K562 (cell line): ENCODE results near the gene CSH1. TPM values are rescaled to one million over a fixed set of nuclear protein-coding genes. Genes with fewer than 3 reads are reported as not detected.

Experiments used
- ARID4B ChIP-seq: sonication (generic); formaldehyde crosslinking; IDR thresholded peaks from 2 replicates; pipeline ENCODE4 v1.8.0; 2022; ENCODE audit warnings: mild to moderate bottlenecking, missing genetic modification reagents
- ELF1 ChIP-seq: fragments of 200-800 bp; sonication (Bioruptor generic); IDR thresholded peaks from 2 replicates; pipeline ENCODE4 v1.6.1; 2016; ENCODE audit warnings: missing genetic modification characterization, missing compliant biosample characterization
- ELF4 ChIP-seq: fragments of 450-650 bp; formaldehyde crosslinking; IDR thresholded peaks from 2 replicates; pipeline ENCODE4 v1.4.0; 2022; ENCODE audit warnings: missing genetic modification characterization
- ERF ChIP-seq: fragments of 450-650 bp; formaldehyde crosslinking; IDR thresholded peaks from 2 replicates; pipeline ENCODE4 v1.4.0; 2020; ENCODE audit warnings: mild to moderate bottlenecking, mixed read lengths
- ETS1 ChIP-seq: conservative IDR thresholded peaks from 2 replicates; pipeline ENCODE4 v1.6.1; 2011; ENCODE audit warnings: low read depth, mild to moderate bottlenecking, low read length; ENCODE audit not compliant: control insufficient read depth
- GABPA ChIP-seq: fragments of 200-800 bp; sonication (Bioruptor generic); conservative IDR thresholded peaks from 2 replicates; pipeline ENCODE4 v1.6.1; 2016; ENCODE audit warnings: low read depth, missing genetic modification characterization, missing compliant biosample characterization
- HDGF ChIP-seq: fragments of 450-650 bp; IDR thresholded peaks from 2 replicates; pipeline ENCODE4 v1.6.1; 2016
- HMBOX1 ChIP-seq: sonication (generic); IDR thresholded peaks from 2 replicates; pipeline ENCODE4 v1.6.1; 2016
- IRF1 ChIP-seq: sonication (generic); formaldehyde crosslinking; IDR thresholded peaks from 2 replicates; pipeline ENCODE4 v1.8.0; 2022; ENCODE audit warnings: missing genetic modification reagents, mild to moderate bottlenecking, borderline replicate concordance
- PHB ChIP-seq: fragments of 250-450 bp; sonication (Bioruptor Pico); IDR thresholded peaks from 2 replicates; pipeline ENCODE4 v1.5.0; 2021
- POLR3A ChIP-seq: IDR thresholded peaks from 2 replicates; pipeline ENCODE4 v1.6.1; 2011; ENCODE audit warnings: borderline replicate concordance, mild to moderate bottlenecking, moderate library complexity; ENCODE audit not compliant: insufficient read length, insufficient read depth; ENCODE audit errors: extremely low read depth
- SIX5 ChIP-seq, 2 experiments: IDR thresholded peaks; 2 replicates each; pipeline ENCODE4 v1.6.1; 2011; ENCODE audit warnings: low read length in 2 of 2, borderline replicate concordance in 1 of 2, low read depth in 1 of 2, mild to moderate bottlenecking in 1 of 2, moderate library complexity in 1 of 2; ENCODE audit not compliant: insufficient read depth in 1 of 2
- SMAD2 ChIP-seq: fragments of 150-350 bp; IDR thresholded peaks from 2 replicates; pipeline ENCODE4 v1.6.1; 2014; ENCODE audit warnings: low read depth, mild to moderate bottlenecking, low read length
- TARDBP ChIP-seq: fragments of 450-650 bp; IDR thresholded peaks from 2 replicates; pipeline ENCODE4 v1.6.1; 2016
- ZC3H11A ChIP-seq: IDR thresholded peaks from 2 replicates; pipeline ENCODE4 v1.6.1; 2012; ENCODE audit warnings: low read depth, low read length, improper control_type of control experiment
- ZNF445 ChIP-seq: fragments of 250-450 bp; sonication (Bioruptor Pico); IDR thresholded peaks from 2 replicates; pipeline ENCODE4 v1.4.0; 2020; ENCODE audit warnings: low read depth, mild to moderate bottlenecking, moderate library complexity
- polyA plus RNA-seq, 8 experiments: library from polyadenylated mRNA; depleted of rRNA in 4 of 8; stranded (reverse) in 5 of 8; unstranded in 3 of 8; fragments of >200 nt; fragmentation: Nextera tagmentation in 2 of 8; fragmentation: Illumina TruSeq in 1 of 8; extraction: Ambion mirVana in 2 of 8; extraction: Trizol in 1 of 8; gene quantifications; 2 replicates each; pipeline versions ENCODE4 v1.2.1 to v1.2.3, GENCODE V29; 2011 to 2014; ENCODE audit warnings: inconsistent platforms in 1 of 8, missing spikeins in 1 of 8
- total RNA-seq, 7 experiments: library from RNA; depleted of rRNA in 6 of 7; stranded (reverse); fragments of >200 nt in 6 of 7; fragmentation: Illumina TruSeq in 2 of 7; extraction: Trizol in 2 of 7; gene quantifications; 2 replicates each; pipeline versions ENCODE4 v1.2.1 to v1.2.3, GENCODE V29; 2011 to 2021; ENCODE audit warnings: low replicate concordance in 1 of 7

CSH1 gene
- total and polyA plus RNA-seq, 9 of the 15 experiments (the other 6 are each of a cell fraction or from before 2014, with no cell fraction given) = not detected

- TF ChIP-seq HMBOX1 (no peak), ELF1 (no peak), HDGF (no peak), ZC3H11A (no peak), ZNF445 (no peak; the same call in 1 of the 2 replicates), ERF (peak; percentile 81), SMAD2 (no peak), SIX5 (IDR thresholded peaks at IDR 0.05; ENCODE audit: borderline replicate concordance in 1 of 2, insufficient read depth in 1 of 2, low read depth in 1 of 2, low read length in 2 of 2) (peak; percentile 40 to 56; a peak in 2 of 4 replicates), POLR3A (no peak), ELF4 (CRISPR knock-in tag) (no peak), ETS1 (no peak), ARID4B (CRISPR knock-in tag) (no peak; the same call in 1 of the 2 replicates), PHB (CRISPR knock-in tag) (peak; percentile 91), GABPA (tag) (peak; percentile 15; the same call in 1 of the 2 replicates), IRF1 (peak; percentile 95), TARDBP (peak; percentile 62; the same call in 1 of the 2 replicates)
Measured at GRCh38 chr17:63848834-63849689, 47.3 kb downstream of the CSH1 start (continued).
